Trophoblast cell (in vitro differentiated cells and primary cell): ENCODE measurements around the gene HDAC11. TPM values are rescaled to one million over a fixed set of nuclear protein-coding genes. Genes with fewer than 3 reads are reported as not detected.
"Not testable (repeated sequence)": the region's sequence is repeated elsewhere in the genome, so short reads cannot be mapped to it uniquely, and the experiment has no call there.

ENCODE experiments used
- DNase-seq, 2 donors: peaks; one replicate each; pipeline ENCODE4 v3.0.0-alpha.2; 2016
- H2AFZ ChIP-seq: 2 replicates; pipeline ENCODE4 v1.6.1; 2013; ENCODE audit warnings: low read length, moderate library complexity, mild to moderate bottlenecking; ENCODE audit not compliant: insufficient read depth, poor library complexity
- H2AK5ac ChIP-seq: 2 replicates; pipeline ENCODE4 v1.6.1; 2013; ENCODE audit warnings: mild to moderate bottlenecking, low read length
- H2BK120ac ChIP-seq: 2 replicates; pipeline ENCODE4 v1.6.1; 2013; ENCODE audit warnings: low read length, mild to moderate bottlenecking, moderate library complexity; ENCODE audit not compliant: insufficient read depth, poor library complexity
- H2BK12ac ChIP-seq: 2 replicates; pipeline ENCODE4 v1.6.1; 2013; ENCODE audit warnings: mild to moderate bottlenecking, low read length, moderate library complexity
- H2BK5ac ChIP-seq: 2 replicates; pipeline ENCODE4 v1.6.1; 2013; ENCODE audit warnings: low read length, low read depth, moderate library complexity, mild to moderate bottlenecking; ENCODE audit not compliant: poor library complexity
- H3K14ac ChIP-seq: 2 replicates; pipeline ENCODE4 v1.6.1; 2013; ENCODE audit warnings: mild to moderate bottlenecking, low read length
- H3K18ac ChIP-seq: 2 replicates; pipeline ENCODE4 v1.6.1; 2013; ENCODE audit warnings: mild to moderate bottlenecking, low read length
- H3K23ac ChIP-seq: 2 replicates; pipeline ENCODE4 v1.6.1; 2013; ENCODE audit warnings: low read length
- H3K27ac ChIP-seq: 2 replicates; pipeline ENCODE4 v1.5.1; 2013; ENCODE audit warnings: low read depth, mild to moderate bottlenecking, inconsistent platforms, low read length, moderate library complexity
- H3K27me3 ChIP-seq: 2 replicates; pipeline ENCODE4 v1.6.1; 2013; ENCODE audit warnings: inconsistent platforms, mild to moderate bottlenecking, low read length, moderate library complexity; ENCODE audit not compliant: insufficient read depth
- H3K36me3 ChIP-seq, 2 experiments: 1 replicate in 1 of 2; 2 replicates in 1 of 2; pipeline ENCODE4 v1.6.1; 2013; ENCODE audit warnings: low read length in 2 of 2, mild to moderate bottlenecking in 2 of 2, moderate library complexity in 1 of 2; ENCODE audit not compliant: insufficient read depth in 2 of 2, control insufficient read depth in 1 of 2
- H3K4ac ChIP-seq: 2 replicates; pipeline ENCODE4 v1.6.1; 2013; ENCODE audit warnings: low read depth, mild to moderate bottlenecking, low read length, moderate library complexity
- H3K4me1 ChIP-seq, 2 experiments: 1 replicate in 1 of 2; 2 replicates in 1 of 2; pipeline ENCODE4 v1.6.1; 2013; ENCODE audit warnings: low read length in 2 of 2, mild to moderate bottlenecking in 2 of 2, moderate library complexity in 1 of 2; ENCODE audit not compliant: insufficient read depth in 2 of 2, control insufficient read depth in 1 of 2
- H3K4me2 ChIP-seq: 2 replicates; pipeline ENCODE4 v1.6.1; 2013; ENCODE audit warnings: inconsistent platforms, mild to moderate bottlenecking, low read length, moderate library complexity
- H3K4me3 ChIP-seq: 2 replicates; pipeline ENCODE4 v1.5.1; 2013; ENCODE audit warnings: mild to moderate bottlenecking, low read depth, low read length, inconsistent platforms
- H3K79me1 ChIP-seq: one replicate; pipeline ENCODE4 v1.6.1; 2013; ENCODE audit warnings: low read length
- H3K79me2 ChIP-seq: 2 replicates; pipeline ENCODE4 v1.6.1; 2013; ENCODE audit warnings: low read length, mild to moderate bottlenecking; ENCODE audit not compliant: control insufficient read depth, insufficient read depth, poor library complexity
- H3K9ac ChIP-seq: 2 replicates; pipeline ENCODE4 v1.6.1; 2013; ENCODE audit warnings: mild to moderate bottlenecking, low read length
- H3K9me3 ChIP-seq: 2 replicates; pipeline ENCODE4 v1.6.1; 2013; ENCODE audit warnings: low read depth, mild to moderate bottlenecking, control low read depth, inconsistent platforms, low read length; ENCODE audit not compliant: insufficient read depth
- H4K12ac ChIP-seq: 2 replicates; pipeline ENCODE4 v1.6.1; 2013; ENCODE audit warnings: low read depth, mild to moderate bottlenecking, low read length, moderate library complexity
- H4K8ac ChIP-seq: 2 replicates; pipeline ENCODE4 v1.6.1; 2013; ENCODE audit warnings: low read depth, mild to moderate bottlenecking, low read length, moderate library complexity
- H4K91ac ChIP-seq: one replicate; pipeline ENCODE4 v1.6.1; 2013; ENCODE audit warnings: low read depth, mild to moderate bottlenecking, low read length, moderate library complexity
- WGBS: extraction: QIAGEN DNeasy Blood & Tissue Kit; methylation state at CpG from one replicate; pipeline ENCODE4 v1.1.7; 2013; ENCODE audit warnings: missing lambda C conversion rate; ENCODE audit not compliant: insufficient read length, insufficient coverage; ENCODE audit errors: extremely low coverage; 5-methylcytosine and 5-hydroxymethylcytosine counted together
- polyA plus RNA-seq: library from polyadenylated mRNA; stranded (reverse); fragments of 200-250 nt; gene quantifications from 2 replicates; pipeline ENCODE4 v1.2.3, GENCODE V29; 2013

Gene HDAC11
- 3.4 and 3.8 TPM in 2 replicates for polyA plus RNA-seq

- Histone ChIP-seq H2BK12ac (no peak within 1 kb of the TSS), H4K8ac (peak within 1 kb of the TSS; percentile 89), H3K4me1 (peaks cover 13 to 23% of the 10 kb centered on the region in 2 experiments), H3K4ac (peak within 1 kb of the TSS; percentile 37), H4K12ac (peak within 1 kb of the TSS; percentile 9), H2BK5ac (peak within 1 kb of the TSS; percentile 15), H3K9ac (peak within 1 kb of the TSS; percentile 80), H3K14ac (peak within 1 kb of the TSS; percentile 33), H3K27ac (no peak within 1 kb of the TSS), H3K9me3 (no peaks in the 10 kb centered on the region), H3K79me1 (peaks cover 9% of the 10 kb centered on the region), H3K36me3 (no peaks in the 10 kb centered on the region), H3K4me2 (peak within 1 kb of the TSS; percentile 97), H2AK5ac (no peak within 1 kb of the TSS), H3K4me3 (peak within 1 kb of the TSS; percentile 79), H3K18ac (peak within 1 kb of the TSS; percentile 28), H3K23ac (no peak within 1 kb of the TSS), H2BK120ac (peak within 1 kb of the TSS; percentile 48), H3K79me2 (peaks cover 4% of the 10 kb centered on the region), H3K27me3 (no peaks in the 10 kb centered on the region), H4K91ac (peak within 1 kb of the TSS; percentile 68), H2AFZ (peak within 1 kb of the TSS; percentile 71)
- WGBS: no CpG with 5 or more reads among the region's 67 CpGs
- peak; percentile 97 to 99 for DNase-seq
These were observed at the start of gene HDAC11 for GRCh38 chr3:13479582-13480339. TSS of gene HDAC11 (plus strand) at chr3:13480306. CDS start at chr3:13480348, 42 bp downstream.

GRCh38 chr3:13430411-13430875, 49.7 kb upstream of the HDAC11 start:
- H3K9me3 ChIP-seq, H2BK12ac ChIP-seq, H4K91ac ChIP-seq, H4K12ac ChIP-seq, H3K4me3 ChIP-seq, H4K8ac ChIP-seq, H3K23ac ChIP-seq, H3K4me2 ChIP-seq, H2AK5ac ChIP-seq, H3K79me1 ChIP-seq, H3K14ac ChIP-seq, H3K27me3 ChIP-seq, H3K36me3 ChIP-seq, H3K79me2 ChIP-seq, H3K4ac ChIP-seq, H2BK5ac ChIP-seq, H3K4me1 ChIP-seq, H2BK120ac ChIP-seq, H3K27ac ChIP-seq, H3K18ac ChIP-seq, H2AFZ ChIP-seq, H3K9ac ChIP-seq: not testable (repeated sequence)
- WGBS: no CpG with 5 or more reads among the region's 2 CpGs
- peak in 1 of 2 donors; percentile 38 for DNase-seq

GRCh38 chr3:13432093-13432492, 48.0 kb upstream of the HDAC11 start:
- H3K9me3 ChIP-seq: no peaks in the 10 kb centered on the region
- H3K9ac ChIP-seq: no peak overlapping the region
- H3K27ac ChIP-seq: no peak overlapping the region
- no peak overlapping the region for H4K91ac ChIP-seq
- no peaks in the 10 kb centered on the region for H3K79me2 ChIP-seq
- no peak overlapping the region for H3K4me3 ChIP-seq
- H3K4ac ChIP-seq: no peak overlapping the region
- no peak overlapping the region for H2BK120ac ChIP-seq
- H3K79me1 ChIP-seq: no peaks in the 10 kb centered on the region
- H2BK5ac ChIP-seq: no peak overlapping the region
- H3K36me3 ChIP-seq: no peaks in the 10 kb centered on the region
- H3K4me2 ChIP-seq: no peak overlapping the region
- H2BK12ac ChIP-seq: no peak overlapping the region
- H3K18ac ChIP-seq: no peak overlapping the region
- no peak overlapping the region for H4K12ac ChIP-seq
- peaks cover 0 to 3% of the 10 kb centered on the region in 2 experiments for H3K4me1 ChIP-seq
- no peak overlapping the region for H4K8ac ChIP-seq
- H2AK5ac ChIP-seq: no peak overlapping the region
- no peak overlapping the region for H3K23ac ChIP-seq
- DNase-seq: no peak
- no peaks in the 10 kb centered on the region for H3K27me3 ChIP-seq
- no peak overlapping the region for H2AFZ ChIP-seq
- no CpG with 5 or more reads among the region's 1 CpG for WGBS
- H3K14ac ChIP-seq: no peak overlapping the region

GRCh38 chr3:13433912-13434311, 46.2 kb upstream of the HDAC11 start:
- Histone ChIP-seq H3K4me1 (peaks cover 0 to 3% of the 10 kb centered on the region in 2 experiments), H2AFZ (no peak overlapping the region), H3K36me3 (no peaks in the 10 kb centered on the region), H3K4me2 (no peak overlapping the region), H2BK5ac (no peak overlapping the region), H3K79me1 (no peaks in the 10 kb centered on the region), H3K23ac (no peak overlapping the region), H3K9ac (no peak overlapping the region), H4K12ac (no peak overlapping the region), H4K8ac (no peak overlapping the region), H2AK5ac (no peak overlapping the region), H4K91ac (no peak overlapping the region), H3K4me3 (no peak overlapping the region), H3K14ac (no peak overlapping the region), H3K4ac (no peak overlapping the region), H3K79me2 (no peaks in the 10 kb centered on the region), H3K18ac (no peak overlapping the region), H3K9me3 (no peaks in the 10 kb centered on the region), H2BK120ac (no peak overlapping the region), H3K27me3 (no peaks in the 10 kb centered on the region), H3K27ac (no peak overlapping the region), H2BK12ac (no peak overlapping the region)
- no CpG with 5 or more reads among the region's 5 CpGs for WGBS
- DNase-seq: peak; percentile 37 to 61
